HG03066 (cell line): ENCODE data around the gene AMPD3.

Source experiments
- ATAC-seq: cut with Tn5 transposase; IDR thresholded peaks from one replicate; pipeline ENCODE4 v1.9.1; 2021; ENCODE audit warnings: low read depth; ENCODE audit not compliant: unreplicated experiment

Gene AMPD3

GRCh38 chr11:10454878-10455631 is at the start of gene AMPD3:
Gene AMPD3, plus strand, starts transcription at chr11:10455264. Its CDS starts 6,256 bp downstream, at chr11:10461520.
- ATAC-seq: no peak

- no peak for ATAC-seq
These were observed 49.0 kb upstream of the AMPD3 start for GRCh38 chr11:10405865-10406592.

- ATAC-seq: no peak
These were observed 48.0 kb upstream of the AMPD3 start for GRCh38 chr11:10407055-10407454.

GRCh38 chr11:10407749-10408685 is 47.0 kb upstream of the AMPD3 start:
- no peak for ATAC-seq

- no peak for ATAC-seq
These were observed 45.8 kb upstream of the AMPD3 start for GRCh38 chr11:10409207-10409661.

GRCh38 chr11:10410106-10410843 is 44.8 kb upstream of the AMPD3 start:
- ATAC-seq: no peak

GRCh38 chr11:10410844-10411200 is 44.2 kb upstream of the AMPD3 start:
- ATAC-seq: no peak

- ATAC-seq: no peak
These were observed 42.8 kb upstream of the AMPD3 start for GRCh38 chr11:10412266-10412665.

- peak; percentile 53 for ATAC-seq
These were observed 41.8 kb upstream of the AMPD3 start for GRCh38 chr11:10413268-10413667.

- no peak for ATAC-seq
These were observed 40.9 kb upstream of the AMPD3 start for GRCh38 chr11:10414181-10414580.

- no peak for ATAC-seq
These were observed 40.4 kb upstream of the AMPD3 start for GRCh38 chr11:10414659-10415058.

GRCh38 chr11:10415817-10416392 is 39.2 kb upstream of the AMPD3 start:
- no peak for ATAC-seq

GRCh38 chr11:10418259-10418949 is 36.7 kb upstream of the AMPD3 start:
- ATAC-seq: no peak

- no peak for ATAC-seq
These were observed 36.1 kb upstream of the AMPD3 start for GRCh38 chr11:10418950-10419310.

GRCh38 chr11:10426475-10426874 is 28.6 kb upstream of the AMPD3 start:
- ATAC-seq: no peak

- no peak for ATAC-seq
These were observed 26.6 kb upstream of the AMPD3 start for GRCh38 chr11:10428453-10428852.

GRCh38 chr11:10429526-10429925 is 25.5 kb upstream of the AMPD3 start:
- no peak for ATAC-seq

GRCh38 chr11:10432493-10432892 is 22.6 kb upstream of the AMPD3 start:
- no peak for ATAC-seq

GRCh38 chr11:10432971-10433370 is 22.1 kb upstream of the AMPD3 start:
- no peak for ATAC-seq
